HG02852 (cell line): ENCODE measurements around the gene EML6.
"Not testable (repeated sequence)": the region's sequence is repeated elsewhere in the genome, so short reads cannot be mapped to it uniquely, and the experiment has no call there.

Source experiments
- ATAC-seq: cut with Tn5 transposase; IDR thresholded peaks from one replicate; pipeline ENCODE4 v1.9.1; 2021; ENCODE audit warnings: mild to moderate bottlenecking, moderate library complexity; ENCODE audit not compliant: unreplicated experiment

Gene EML6

DNA sequence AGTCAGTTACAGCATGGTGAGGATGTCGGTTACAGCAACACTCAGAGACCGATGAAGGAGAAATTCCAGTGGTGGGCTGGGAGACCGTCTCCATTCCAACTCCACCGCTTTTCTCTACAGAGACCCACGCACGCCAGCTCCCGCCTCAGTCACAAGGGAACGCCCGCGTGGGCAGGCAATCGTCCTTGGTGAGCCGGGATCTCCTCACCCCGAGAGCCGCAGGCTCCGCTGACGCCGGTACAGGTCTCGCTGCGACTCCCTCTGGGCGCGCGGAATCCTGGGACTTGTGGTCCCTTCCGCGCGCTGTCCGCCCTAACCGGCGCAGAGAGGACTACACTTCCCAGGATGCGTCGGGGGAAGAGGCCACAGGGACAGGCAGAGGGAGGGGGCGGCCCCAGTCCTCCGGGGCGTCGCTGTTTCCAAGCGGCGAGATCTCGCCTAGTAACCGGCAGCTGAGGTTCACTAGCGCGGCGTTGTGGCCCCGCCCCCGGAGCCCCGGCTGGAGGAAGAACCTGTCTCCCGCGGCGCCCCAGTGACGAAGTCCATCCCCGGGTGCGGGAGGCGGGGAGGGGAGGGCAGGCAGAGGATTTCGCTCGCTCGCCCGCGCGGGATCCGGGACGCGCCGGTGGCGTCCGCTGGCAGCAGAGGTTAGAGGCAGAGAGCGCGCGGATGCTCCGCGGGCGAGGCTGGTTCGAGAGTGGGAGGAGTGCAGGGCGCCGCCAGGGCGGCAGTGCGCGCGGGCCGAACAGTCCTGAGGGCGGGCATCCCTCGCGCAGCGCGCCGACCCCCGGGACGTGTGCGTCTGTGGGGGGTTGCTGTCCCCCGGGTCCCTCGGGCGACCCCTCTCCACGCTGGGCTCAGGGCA is at the start of gene EML6:
Gene EML6, plus strand, starts transcription at position 532 of the 865 bp plus-strand sequence. CDS start 1,400 bp downstream, outside the sequence.
- peak; percentile 99 for ATAC-seq

DNA sequence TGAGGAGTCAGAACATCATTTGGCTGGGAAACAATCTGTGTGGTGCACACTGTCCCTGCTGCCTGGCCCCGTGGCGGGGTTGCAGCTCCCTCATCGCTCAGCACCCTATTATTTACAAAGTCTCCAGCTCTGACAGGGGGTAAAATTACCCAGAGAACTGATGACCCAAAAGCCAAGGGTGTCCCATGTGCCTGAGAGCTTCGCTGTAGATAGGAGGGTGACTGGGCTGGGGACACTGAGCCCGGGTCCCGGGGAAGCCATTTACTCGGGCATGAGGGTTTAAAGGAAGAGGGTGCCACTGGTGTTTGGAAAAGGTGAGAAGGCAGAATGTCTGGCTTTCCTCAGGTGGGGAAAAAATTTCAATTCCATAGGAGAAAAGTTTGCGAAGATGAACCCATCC is 48.2 kb upstream of the EML6 start:
- ATAC-seq, result no peak

- ATAC-seq, result no peak
Measured at GRCh38 chr2:54675738-54676137, 47.7 kb upstream of the EML6 start.

GRCh38 chr2:54676656-54677055 is 46.8 kb upstream of the EML6 start:
- no peak for ATAC-seq

DNA sequence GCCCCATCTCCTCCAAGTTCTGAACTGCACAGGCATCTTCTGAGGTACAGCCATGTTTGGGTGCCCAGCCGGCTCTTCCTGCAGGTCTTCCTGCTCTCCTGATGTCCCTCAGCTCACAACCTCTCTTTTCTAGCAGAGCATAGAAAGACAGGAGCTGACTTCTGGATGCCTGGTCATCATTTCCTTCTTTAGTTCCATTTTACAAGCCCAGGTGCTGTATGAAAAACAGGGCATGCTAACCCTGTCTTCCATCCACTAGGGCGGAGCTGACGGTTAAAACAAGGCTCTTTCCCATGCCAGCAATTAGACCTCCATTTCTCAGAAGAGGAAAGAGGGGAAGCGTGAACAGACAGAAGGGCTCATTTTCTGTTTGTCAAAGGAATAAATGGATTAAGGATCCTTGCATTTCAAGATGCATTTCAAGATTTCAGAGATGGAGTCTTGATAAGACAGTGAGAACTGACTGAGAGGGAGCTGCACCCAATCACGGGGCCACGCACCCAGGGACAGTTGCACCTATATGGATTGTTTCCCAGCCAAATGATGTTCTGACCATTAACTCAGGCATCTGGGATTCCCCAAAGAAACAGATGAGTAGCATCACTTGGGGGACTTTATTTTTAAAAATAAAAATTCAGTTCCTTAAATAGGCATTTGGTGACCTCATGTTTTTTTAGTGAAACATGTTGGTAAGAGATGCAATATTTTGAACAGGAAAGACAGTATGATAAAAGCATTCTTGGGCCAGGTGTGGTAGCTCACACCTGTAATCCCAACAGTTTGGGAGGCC is 45.8 kb upstream of the EML6 start:
- ATAC-seq, result no peak

DNA sequence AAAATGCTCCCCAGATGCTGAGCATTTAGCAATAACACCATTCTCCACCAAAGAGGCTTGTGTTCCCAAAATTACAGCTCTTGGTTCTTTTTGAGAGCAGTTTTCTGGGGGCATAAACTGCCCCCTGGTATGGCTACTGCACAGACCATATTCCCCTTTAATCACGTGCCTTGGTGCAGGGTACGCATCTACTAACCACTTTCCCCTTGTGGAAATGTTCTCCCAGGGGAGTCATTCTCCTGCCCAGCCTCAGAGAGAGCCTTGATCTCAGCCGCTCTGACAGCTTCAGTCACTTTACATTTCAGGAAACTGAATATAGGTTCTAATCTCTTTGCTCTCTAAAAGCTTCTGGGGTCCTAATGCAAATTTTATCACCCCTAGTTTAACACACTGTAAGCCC is 44.7 kb upstream of the EML6 start:
- ATAC-seq, result no peak

GRCh38 chr2:54680397-54681041 is 42.9 kb upstream of the EML6 start:
- ATAC-seq, result peak; percentile 88

GRCh38 chr2:54681416-54681815 is 42.0 kb upstream of the EML6 start:
- no peak for ATAC-seq

DNA sequence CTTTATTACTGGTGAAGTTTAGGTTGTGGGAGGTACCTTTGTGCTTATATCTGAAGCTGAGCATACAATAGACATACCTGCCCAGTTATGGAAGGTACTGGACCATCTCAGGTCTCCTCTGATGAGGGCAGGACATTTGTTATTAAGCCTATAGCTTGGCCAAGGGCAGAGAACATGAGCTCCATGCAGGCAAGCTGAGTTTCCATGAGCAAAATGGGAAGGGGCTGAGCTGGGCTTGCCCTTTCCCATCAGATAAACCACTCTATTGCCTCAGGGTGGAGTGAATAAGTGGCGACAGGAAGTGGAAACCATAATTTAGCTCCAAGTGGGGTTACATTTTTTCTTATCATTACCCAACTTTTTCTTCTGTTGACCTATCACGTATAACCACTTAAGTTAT is 39.9 kb upstream of the EML6 start:
- no peak for ATAC-seq

DNA sequence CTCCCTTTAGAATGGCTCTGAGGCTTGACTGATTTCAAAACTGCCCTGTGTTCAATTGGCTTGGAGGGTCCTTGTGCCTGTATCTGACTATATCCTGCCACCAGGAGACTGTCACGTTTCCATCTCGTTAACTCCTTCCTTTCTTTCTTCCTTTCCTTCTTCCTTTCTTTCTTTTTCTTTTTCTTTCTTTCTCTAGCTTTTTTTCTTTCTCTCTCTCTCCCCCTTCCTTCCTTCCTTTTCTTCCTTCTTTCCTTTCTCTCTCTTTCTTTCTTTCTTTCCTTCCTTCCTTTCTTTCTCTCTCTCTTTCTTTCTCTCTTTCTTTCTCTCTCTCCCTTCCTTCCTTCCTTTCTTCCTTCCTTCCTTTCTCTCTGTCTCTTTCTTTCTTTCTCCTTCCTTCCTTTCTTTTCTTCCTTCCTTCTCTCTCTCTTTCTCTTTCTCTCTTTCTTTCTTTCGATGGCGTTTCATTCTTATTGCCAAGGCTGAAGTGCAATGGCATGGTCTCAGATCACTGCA is 38.1 kb upstream of the EML6 start:
- no peak for ATAC-seq

- ATAC-seq, result no peak
Measured at GRCh38 chr2:54687595-54688152, 35.8 kb upstream of the EML6 start.

DNA sequence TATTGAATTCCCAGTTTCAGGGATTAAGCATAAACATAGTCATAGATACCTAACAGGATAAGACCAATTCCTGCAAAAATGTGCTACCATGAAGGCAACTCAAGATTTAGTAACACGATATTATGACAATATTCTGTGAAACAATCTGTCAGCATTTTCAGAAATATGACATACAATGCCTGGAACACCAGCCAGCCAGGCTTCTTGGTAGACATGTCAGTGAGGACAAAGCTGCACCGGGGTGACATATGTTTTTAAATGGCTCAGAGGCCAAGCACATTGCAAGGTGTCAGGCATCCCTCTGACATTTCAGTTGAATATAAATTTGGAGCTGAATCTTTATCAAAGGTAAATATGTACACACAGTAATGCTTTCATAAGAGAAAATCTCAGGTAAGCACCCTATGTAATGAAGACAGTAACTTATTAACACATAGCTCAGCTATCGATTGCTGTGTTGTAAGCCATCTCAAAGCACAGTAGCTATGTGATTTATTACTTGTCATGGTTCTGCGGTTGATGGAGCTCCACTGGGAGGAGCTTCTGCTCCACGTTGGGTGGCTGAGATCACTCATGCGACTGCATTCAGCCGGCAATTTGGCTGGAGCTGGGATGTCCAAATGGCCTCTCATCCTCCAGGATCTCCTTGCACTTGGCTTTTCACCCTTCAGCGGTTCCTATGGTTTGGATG is 31.9 kb upstream of the EML6 start:
- no peak for ATAC-seq

DNA sequence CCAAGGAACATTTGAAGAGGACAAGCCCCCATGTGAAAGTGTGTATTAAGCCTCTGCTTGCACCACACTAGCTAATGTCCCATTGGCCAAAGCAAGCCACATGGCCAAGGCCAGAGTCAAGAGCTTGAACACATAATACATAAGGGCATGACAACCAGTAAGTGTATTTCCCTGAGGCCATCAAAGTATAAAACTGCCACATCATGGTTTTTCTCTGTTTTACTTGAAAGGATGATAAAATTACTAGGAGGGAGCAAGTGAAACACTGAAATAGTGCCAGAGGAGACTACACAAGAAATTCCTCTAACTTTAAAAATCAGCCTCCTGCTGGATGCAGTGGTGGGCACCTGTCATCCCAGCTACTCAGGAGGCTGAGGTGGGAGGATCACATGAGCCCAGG is 30.9 kb upstream of the EML6 start:
- ATAC-seq, result no peak

DNA sequence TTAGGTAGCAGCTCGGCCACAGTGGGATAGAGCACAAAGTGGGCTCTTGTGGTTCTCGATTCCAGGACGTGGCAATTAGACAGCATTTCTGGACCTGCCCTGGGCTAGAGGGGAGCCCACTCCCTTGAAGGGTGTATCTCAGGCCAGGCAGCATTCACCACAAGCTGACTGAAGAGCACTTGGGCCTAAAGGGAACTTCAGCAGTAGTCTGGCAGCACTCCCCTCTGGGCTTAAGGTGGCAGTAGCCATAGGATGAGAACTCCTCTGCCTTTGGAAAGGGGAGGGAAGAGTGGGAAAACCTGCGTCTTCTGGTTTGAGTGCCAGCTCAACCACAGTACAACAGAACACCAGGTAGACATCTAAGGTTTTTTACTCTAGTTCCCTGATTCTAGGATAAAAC is 28.1 kb upstream of the EML6 start:
- no peak for ATAC-seq

- no peak for ATAC-seq
Measured at GRCh38 chr2:54697934-54698333, 25.5 kb upstream of the EML6 start.

- not testable (repeated sequence) for ATAC-seq
Measured at GRCh38 chr2:54698926-54699325, 24.5 kb upstream of the EML6 start.

- ATAC-seq, result no peak
Measured at GRCh38 chr2:54699665-54700064, 23.8 kb upstream of the EML6 start.

GRCh38 chr2:54701029-54701428 is 22.4 kb upstream of the EML6 start:
- ATAC-seq, result no peak

GRCh38 chr2:54704238-54704637 is 19.2 kb upstream of the EML6 start:
- no peak for ATAC-seq
